Fibroblast of pulmonary artery (primary cell): ENCODE measurements around the gene SERGEF.

Experiments used
- DNase-seq: peaks from one replicate; pipeline ENCODE4 v3.0.0-alpha.2; 2010; ENCODE audit warnings: low read depth
- H3K4me3 ChIP-seq: replicated peaks from 2 replicates; pipeline ENCODE4 v1.5.1; 2011; ENCODE audit warnings: low read depth, mild to moderate bottlenecking, control low read depth, low read length, moderate library complexity
- TF ChIP-seq, protein P1 (sequence below): IDR thresholded peaks from 2 replicates; pipeline ENCODE4 v1.5.1; 2011; ENCODE audit warnings: mild to moderate bottlenecking, control low read depth, low read length, inconsistent platforms; ENCODE audit errors: missing control alignments

SERGEF gene

GRCh38 chr11:17781221-17781620 lies 231.6 kb downstream of the SERGEF start:
- H3K4me3 ChIP-seq, result no peak overlapping the region
- DNase-seq, result no peak
- TF ChIP-seq, protein P1, sequence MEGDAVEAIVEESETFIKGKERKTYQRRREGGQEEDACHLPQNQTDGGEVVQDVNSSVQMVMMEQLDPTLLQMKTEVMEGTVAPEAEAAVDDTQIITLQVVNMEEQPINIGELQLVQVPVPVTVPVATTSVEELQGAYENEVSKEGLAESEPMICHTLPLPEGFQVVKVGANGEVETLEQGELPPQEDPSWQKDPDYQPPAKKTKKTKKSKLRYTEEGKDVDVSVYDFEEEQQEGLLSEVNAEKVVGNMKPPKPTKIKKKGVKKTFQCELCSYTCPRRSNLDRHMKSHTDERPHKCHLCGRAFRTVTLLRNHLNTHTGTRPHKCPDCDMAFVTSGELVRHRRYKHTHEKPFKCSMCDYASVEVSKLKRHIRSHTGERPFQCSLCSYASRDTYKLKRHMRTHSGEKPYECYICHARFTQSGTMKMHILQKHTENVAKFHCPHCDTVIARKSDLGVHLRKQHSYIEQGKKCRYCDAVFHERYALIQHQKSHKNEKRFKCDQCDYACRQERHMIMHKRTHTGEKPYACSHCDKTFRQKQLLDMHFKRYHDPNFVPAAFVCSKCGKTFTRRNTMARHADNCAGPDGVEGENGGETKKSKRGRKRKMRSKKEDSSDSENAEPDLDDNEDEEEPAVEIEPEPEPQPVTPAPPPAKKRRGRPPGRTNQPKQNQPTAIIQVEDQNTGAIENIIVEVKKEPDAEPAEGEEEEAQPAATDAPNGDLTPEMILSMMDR, result no peak

DNA sequence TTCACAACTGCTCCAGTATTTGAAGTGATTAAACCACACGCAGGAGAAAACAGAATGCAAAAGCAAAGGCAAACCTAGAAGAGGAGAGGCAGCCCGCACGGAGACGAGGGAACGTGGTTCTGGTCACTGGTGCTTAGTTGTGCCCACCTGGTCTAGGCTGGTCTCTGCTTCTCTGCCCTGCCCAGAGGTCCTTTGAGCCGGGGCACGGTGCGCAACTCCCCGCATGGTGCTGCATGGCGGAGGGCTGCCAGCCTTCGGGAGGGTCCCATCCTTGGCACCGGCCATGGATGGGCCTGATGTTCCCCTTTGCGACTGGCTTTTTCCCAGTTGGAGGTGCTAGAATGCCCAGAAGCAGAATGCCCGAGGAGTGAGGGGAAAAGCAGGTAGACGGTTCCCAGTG lies 232.2 kb downstream of the SERGEF start:
- DNase-seq, result no peak
- TF ChIP-seq, protein P1, result no peak
- H3K4me3 ChIP-seq, result no peak overlapping the region

DNA sequence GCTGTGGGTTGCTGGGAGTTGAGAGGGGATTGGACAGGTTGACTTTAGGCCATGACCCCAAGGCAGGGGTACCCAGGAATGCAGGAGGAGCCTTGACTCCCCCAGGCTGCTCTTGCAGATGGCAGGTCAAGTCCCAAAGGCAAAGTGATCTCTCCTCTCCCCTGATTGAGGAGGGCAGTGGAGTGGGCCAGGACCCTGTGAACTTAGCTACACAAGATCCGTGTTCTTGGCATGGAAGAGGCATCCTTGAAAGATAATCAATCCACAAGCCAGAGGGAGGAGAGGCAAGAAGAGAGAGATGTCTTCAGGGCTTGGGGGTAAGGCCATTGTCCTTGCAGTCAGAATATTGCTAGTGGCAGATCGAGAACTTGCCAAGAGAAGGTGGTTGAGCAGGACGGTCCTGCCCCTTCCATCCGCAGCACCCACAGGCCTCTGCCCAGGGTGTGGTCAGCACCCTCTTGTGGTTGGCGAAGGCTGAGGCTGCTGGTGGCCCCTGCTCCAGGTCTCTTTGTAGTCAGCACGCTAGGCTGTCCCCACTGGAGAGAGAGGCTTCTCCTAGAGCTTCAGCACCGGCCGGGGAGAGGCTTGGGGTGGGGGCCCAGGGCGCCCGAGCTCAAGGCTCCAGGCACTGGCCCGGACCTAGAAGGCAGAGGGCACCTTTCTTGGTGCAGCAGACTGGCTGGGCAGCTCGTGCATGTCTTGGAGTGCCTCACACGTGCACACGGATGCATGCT lies 232.8 kb downstream of the SERGEF start:
- no peak for DNase-seq
- H3K4me3 ChIP-seq, result no peak overlapping the region
- TF ChIP-seq, protein P1, result no peak

DNA sequence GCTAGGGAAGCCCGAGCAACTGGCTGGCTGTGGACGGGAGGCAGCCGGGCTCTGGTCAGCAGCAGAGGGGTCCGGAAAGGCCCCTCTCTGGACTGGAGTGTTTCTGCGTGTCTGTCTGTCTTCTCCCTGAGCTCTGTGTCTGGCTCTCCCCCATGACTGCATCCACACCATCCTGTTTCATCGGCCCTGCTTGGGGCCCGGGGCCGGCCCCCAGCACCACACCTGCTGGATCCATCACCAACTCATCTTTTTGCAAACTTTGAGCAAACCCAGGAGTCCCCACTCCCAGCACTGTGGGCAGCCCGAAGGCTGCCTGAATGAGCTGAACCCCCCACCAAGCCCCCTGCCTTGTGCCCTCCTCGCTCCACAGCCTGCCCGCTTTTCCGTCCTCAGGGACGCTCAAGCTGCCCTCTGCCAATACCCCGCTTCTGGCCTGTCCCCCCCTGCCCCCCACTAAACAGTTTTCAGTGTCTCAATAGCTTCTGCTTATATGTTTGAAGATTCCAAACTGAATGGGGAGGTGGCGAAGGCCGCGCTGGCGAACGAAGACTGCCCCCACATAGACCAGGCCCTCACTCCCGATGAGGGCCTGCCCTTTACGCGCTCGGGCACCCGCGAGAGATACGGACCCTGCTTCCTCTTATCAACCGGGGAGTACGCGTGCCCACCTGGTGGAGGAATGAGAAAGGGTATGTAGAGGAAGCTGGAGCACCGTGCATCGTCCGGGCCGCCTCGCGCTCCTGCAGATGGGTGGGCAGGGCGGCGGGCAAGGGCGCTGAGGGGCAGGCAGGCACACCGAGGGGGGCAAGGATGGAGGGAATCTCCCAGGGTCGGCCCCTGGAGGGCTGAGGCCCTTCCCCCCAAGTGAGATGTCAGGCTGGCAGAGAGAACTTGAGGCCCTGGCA lies 233.6 kb downstream of the SERGEF start:
- no peak overlapping the region for H3K4me3 ChIP-seq
- TF ChIP-seq, protein P1, result no peak
- DNase-seq, result no peak

GRCh38 chr11:17778352-17778751 lies 234.5 kb downstream of the SERGEF start:
- TF ChIP-seq, protein P1, result no peak
- no peak overlapping the region for H3K4me3 ChIP-seq
- no peak for DNase-seq

DNA sequence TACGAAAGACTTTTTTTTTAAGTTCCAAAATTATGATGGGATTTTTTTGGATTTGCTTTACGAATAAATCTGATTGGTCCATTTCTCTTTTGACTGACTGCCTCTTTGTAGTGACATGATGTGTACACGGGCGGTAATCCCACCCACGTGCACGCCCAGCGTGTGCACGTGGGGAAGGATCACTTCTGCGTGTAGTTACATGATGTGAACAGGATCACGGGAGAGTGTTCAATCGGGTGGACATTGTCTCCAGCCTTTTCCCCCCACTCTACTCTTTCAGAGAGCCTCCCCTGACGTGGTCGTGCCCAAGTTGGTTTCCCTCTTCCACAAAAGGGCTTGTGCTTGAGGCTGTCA lies 235.1 kb downstream of the SERGEF start:
- DNase-seq, result no peak
- TF ChIP-seq, protein P1, result no peak
- no peak overlapping the region for H3K4me3 ChIP-seq
